Pulmonary artery endothelial cell (primary cell): ENCODE data around the gene PRR16. TPM values are rescaled to one million over a fixed set of nuclear protein-coding genes. Genes with fewer than 3 reads are reported as not detected.

Source experiments
- DNase-seq: peaks from one replicate; pipeline ENCODE4 v3.0.0-alpha.2; 2011; ENCODE audit warnings: low read depth, low spot score
- total RNA-seq: library from RNA; depleted of rRNA; stranded (reverse); fragments of >200 nt; gene quantifications from 2 replicates; pipeline ENCODE4 v1.2.3, GENCODE V29; 2014

PRR16 gene
- total RNA-seq, 1 donor from 2014 or later, result 0.07 TPM

DNA sequence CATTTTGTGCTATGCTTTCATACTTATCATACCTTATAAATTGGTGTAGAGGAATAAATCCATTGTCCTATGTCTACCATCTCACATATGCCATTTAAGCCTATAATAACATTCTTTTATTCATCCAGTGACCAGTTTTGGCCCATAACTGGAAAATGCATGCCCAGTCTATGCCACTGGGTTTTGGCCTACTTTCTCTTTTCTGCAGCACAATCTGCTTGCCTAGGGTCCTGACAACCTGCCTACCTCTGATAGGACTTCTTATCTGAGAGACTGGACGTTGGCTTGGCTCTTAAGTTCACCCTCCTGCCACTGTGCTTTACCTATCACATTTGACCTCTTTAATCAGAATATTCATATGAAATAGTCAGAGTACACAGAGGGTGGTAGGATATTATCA, 103.0 kb downstream of the PRR16 start:
- no peak for DNase-seq

DNA sequence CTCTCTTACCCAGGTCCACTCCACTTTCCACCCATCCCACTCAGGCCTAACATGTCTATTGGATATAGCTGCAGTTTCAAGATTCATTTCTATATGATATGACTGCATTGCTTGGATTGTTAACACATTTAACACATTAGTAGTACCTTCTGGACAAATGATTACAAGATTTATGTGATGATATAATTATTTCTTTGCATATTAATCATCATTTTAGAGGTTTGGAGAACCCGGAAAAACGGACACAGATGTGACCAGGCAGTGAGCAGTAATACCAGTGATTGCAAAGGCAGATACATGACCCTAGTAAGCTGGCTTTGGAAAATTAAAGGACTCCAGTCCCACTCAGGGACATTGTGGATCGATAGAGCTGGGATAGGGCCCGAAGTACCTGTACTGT, 103.8 kb downstream of the PRR16 start:
- DNase-seq, result no peak

GRCh38 chr5:120568711-120569110, 104.6 kb downstream of the PRR16 start:
- no peak for DNase-seq

DNA sequence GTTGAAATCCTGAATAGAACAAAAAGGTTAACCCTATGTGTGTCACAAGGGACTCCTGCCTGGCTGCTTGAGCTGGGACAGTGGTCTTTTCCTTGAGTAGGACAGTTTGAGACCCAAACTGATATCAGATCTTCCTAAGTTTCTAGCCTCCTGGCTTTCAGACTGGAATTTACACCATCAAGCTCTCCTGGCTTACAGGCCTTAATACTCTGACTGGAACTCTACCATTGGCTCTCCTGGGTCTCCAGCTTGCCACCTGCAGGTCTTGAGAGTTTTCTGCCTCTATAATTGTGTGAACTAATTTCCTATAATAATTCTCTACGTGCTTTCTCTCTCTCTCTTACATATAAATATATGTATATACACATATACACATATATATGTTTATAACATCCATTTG, 112.5 kb downstream of the PRR16 start:
- DNase-seq, result no peak

DNA sequence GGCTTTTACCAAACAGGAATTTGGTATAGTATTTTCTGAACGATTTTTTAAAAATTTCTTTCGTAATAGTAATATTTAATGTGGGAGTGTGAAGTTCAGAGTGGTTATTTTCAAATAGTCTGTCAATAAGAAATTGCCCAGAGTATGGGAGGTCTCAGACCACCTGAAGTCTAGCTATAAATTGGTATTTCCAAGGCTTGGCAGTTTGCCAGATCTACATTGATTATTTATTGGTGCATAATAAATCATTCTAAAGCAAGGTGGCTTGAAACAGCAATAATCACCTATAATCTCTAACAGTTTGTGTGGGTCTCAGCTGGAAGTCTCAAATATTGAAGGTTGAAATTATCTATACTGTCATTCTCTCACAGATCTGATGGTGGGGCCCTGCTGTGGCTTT, 118.5 kb downstream of the PRR16 start:
- no peak for DNase-seq

DNA sequence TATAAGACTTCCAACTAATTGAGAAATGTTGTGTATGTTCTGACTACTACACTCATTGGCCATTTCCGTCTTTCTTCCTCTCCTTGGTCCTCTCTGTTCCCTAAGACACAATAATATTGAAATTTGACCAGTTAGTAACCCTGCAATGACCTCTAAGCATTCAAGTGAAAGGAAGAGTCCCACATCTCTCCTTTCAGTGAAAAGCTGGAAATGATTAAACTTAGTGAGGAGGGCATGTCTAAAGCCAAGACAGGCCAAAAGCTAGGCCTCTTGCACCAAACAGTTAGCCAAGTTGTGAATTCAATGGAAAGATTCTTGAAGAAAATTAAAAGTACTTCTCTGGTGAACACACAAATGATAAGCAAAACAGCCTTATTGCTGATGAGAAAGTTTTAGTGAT, 122.5 kb downstream of the PRR16 start:
- DNase-seq, result no peak

- no peak for DNase-seq
These were observed 127.8 kb downstream of the PRR16 start for GRCh38 chr5:120591911-120592310.

GRCh38 chr5:120599576-120599975, 135.5 kb downstream of the PRR16 start:
- DNase-seq, result no peak

DNA sequence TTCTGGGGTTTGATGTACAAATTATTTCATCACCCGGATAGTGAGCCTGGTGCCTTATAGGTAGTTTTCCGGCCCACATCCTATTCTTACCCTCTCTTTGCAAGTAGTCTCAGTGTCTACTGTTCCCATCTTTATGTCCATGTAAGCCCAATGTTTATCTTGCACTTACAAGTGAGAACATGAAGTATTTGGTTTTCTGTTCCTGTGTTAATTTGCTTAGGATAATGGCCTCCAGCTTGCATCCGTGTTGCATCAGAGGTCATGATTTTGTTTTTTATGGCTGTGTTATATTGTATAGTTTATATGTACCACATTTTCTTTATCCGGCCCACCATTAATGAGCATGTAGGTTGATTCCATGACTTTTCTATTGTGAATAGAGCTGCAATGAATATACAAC, 136.5 kb downstream of the PRR16 start:
- no peak for DNase-seq

DNA sequence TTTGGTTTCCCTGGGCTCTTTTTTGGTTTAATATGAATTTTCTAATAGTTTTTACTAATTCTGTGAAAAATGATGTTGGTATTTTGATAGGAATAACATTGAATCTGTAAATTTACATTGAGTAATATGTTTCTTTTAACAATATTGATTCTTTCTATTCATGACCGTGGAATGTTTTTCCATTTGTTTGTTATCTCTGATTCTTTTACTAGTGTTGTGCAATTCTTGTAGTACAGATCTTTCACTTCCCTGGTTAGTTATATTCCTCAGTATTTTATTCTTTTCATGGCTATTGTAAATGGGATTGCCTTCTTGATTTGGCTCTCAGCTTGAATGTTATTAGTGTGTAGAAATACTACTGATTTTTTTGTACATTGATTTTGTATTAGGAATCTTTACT, 137.9 kb downstream of the PRR16 start:
- DNase-seq, result no peak

GRCh38 chr5:120604884-120605283, 140.8 kb downstream of the PRR16 start:
- DNase-seq, result no peak

DNA sequence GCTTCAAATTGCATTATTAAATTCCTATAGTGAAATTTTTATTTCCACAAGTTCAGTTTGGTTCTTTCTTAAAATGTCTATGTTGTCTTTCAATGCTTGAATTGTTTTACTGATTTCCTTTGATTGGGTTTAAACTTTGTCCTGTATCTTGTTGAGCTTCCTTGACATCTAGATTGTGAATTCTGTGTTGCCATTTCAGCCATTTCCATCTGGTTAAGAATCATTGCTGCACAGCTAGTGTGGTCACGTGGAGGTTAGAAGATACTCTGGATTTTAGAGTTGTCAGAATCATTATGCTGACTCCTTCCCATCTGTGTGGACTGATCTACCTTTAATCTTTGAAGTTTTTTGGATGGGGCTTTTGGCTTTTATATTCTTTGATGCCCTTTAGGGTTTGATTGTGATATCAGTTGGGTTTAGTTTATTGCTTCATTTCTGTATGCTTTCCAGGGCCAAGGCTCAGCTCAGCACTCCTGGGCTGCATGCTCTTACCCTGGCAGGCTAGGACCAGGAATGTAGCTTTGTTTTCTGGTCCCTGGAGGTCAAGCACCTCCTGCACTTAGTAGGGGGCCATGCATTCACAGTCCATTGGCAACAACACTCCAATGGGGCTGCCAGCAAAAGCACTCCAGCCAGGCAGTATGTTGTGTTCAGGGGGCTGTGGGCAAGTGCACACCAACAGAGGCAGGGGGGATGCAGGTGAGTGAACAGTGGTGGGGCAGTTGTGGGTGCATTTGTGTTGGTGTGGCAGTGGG, 141.4 kb downstream of the PRR16 start:
- no peak for DNase-seq

DNA sequence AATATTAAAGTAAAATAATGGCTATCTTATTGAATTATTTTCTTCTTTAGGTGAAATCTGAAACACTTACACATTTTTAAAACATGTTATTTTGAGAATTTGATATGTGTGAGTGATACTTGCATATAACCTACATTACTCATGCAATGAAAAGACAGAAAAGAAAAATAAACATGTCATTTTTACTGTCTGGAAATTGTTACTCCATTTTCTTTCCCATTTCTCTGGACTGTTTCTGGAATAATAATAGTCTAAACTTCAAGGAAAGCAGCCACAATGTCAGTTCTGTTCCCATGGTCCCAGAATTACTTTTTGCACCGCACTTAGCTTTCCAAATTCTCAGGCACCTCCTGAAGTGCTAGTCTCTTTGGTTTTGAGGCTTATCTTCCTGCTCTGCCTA, 145.5 kb downstream of the PRR16 start:
- DNase-seq, result no peak

DNA sequence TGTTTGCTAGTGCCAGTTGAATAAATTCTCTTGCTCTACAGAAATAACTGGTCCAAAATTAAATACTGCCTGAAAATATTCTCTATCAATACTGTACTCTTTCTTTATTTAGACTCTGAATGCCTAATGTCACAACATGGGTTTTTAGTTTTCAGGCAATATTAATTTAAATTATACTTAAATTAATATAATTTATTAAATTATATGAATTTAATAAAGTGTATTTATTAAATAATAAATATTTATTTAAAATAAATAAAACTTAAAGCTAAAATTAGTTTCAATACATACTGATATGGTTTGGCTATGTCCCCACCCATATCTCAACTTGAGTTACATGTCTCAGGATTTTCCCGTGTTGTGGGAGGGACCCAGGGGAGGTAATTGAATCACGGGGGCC, 146.0 kb downstream of the PRR16 start:
- no peak for DNase-seq

GRCh38 chr5:120613729-120614128, 149.6 kb downstream of the PRR16 start:
- DNase-seq, result no peak

GRCh38 chr5:120614531-120615180, 150.6 kb downstream of the PRR16 start:
- no peak for DNase-seq

DNA sequence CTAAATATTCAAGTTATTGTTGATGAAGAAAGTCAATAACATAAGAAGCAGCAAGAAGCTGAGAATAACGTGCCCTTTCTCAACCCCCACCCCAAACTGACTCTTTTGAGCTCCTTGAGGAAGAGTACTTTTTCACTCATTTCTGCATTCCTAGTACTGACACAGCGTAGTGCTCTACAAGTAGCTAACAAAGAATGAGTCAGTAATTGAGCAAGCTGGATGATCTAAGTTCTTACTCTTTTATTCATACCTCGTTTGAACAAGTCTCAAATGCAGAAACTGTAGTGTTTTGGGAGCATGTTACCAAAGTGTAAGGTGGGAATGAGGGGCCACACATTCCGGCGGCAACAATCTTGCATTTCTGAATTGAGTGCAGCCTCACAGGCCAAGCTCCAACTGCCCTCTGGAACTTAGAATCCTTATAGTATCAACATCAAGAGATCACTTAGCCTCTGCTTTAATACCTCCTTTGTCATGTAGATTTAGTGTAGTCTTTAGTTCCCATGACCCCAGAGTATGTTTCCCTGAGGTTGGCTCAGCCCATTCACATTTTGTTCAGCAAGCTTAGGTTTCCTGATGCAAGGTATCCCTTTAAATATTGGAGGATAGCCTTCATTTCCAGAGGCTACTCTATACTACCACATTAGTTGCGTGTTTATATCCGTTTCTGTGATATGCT, 152.0 kb downstream of the PRR16 start:
- DNase-seq, result no peak

DNA sequence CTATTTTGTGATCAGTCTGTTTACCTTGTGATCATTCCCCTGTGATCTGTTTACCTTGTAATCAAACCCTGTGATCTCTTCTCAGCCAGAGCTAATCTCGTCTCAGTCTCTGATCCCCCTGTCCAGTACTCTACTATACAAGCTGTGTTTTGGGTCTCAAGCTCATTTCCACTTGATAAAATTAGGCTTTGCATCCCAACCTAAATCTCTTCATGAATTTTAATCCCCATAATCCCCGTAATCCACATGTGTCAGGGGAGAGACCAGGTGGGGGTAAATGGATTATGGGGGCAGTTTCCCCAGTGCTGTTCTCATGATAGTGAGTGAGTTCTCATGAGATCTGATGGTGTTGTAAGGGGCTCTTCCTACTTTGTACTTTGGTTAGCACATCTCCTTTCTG, 157.2 kb downstream of the PRR16 start:
- no peak for DNase-seq

DNA sequence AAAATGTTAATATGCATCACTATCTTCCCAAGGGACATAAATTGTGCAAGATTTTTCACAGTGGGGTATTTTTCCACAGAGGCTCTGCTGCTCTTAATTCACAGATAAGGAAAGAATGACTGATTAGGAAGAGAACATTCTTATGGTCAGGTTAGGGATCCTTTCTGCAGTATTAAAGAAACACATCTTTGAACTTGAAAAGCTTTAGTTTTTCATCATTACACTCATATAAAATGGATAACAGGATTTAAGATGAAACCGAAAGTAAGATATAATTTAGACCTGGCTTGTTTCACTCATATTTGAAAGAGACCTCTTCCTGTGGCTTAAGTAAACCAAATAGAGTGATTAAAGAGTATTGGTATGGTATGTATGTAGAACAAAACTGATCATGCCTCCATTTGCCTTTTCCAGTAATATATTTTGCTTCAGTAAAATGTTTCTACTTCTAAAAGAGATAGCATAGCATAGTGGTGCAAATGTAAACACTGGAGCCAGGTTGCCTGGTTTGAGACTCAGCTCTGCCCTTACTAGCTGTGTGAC, 160.0 kb downstream of the PRR16 start:
- DNase-seq, result no peak

DNA sequence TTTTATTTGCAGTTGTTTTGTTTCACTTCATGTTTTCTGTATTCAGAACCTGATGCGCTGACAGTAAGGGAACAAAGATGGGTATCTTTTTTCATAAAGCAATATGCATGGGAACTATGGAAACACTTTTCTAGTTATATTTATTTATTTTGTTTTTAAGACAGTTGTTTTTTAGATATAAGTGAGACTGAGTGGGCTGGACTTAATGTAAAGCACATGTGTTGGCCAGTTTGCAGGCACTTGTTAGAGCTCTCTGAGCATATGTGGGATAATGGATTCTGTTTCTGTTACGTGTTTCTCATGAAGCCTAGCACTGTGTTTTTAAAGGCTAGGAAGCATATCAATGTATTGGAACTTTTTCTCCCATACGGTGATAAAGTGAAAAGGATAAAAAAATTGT, 164.1 kb downstream of the PRR16 start:
- DNase-seq, result no peak

DNA sequence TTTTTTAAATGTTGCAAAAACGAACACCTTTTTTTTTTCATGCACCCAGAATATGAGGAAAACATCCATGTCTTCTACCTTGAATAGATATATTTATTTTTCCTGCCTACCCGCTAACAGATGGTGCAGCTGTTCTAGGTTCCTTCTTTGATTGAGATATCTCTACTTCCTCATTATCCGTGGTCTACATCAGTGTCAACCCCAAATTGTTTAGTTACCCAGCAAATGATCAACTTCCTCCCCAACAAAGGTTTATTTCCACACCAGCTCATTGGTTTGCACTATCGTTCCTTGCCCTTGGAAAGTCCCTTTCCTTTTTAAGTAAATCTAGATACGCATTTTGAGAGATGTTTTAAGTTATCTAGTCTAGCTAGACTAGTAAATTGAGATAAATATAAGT, 166.4 kb downstream of the PRR16 start:
- no peak for DNase-seq

- DNase-seq, result no peak
These were observed 167.5 kb downstream of the PRR16 start for GRCh38 chr5:120631611-120632010.
